PC-3 (cell line): ENCODE results near the gene LCORL.

Experiments
- EZH2 ChIP-seq: fragments of 300-600 bp; sonication (generic); IDR thresholded peaks from one replicate; pipeline ENCODE4 v1.6.1; 2017; ENCODE audit warnings: antibody characterized with exemption, mild to moderate bottlenecking, low read length; ENCODE audit not compliant: unreplicated experiment
- TF ChIP-seq, protein P1 (sequence below): fragments of 300-600 bp; sonication (generic); conservative IDR thresholded peaks from 2 replicates; pipeline ENCODE4 v1.5.1; 2017; ENCODE audit warnings: antibody characterized with exemption, low read depth, mild to moderate bottlenecking, low read length

- TF ChIP-seq, protein P1, sequence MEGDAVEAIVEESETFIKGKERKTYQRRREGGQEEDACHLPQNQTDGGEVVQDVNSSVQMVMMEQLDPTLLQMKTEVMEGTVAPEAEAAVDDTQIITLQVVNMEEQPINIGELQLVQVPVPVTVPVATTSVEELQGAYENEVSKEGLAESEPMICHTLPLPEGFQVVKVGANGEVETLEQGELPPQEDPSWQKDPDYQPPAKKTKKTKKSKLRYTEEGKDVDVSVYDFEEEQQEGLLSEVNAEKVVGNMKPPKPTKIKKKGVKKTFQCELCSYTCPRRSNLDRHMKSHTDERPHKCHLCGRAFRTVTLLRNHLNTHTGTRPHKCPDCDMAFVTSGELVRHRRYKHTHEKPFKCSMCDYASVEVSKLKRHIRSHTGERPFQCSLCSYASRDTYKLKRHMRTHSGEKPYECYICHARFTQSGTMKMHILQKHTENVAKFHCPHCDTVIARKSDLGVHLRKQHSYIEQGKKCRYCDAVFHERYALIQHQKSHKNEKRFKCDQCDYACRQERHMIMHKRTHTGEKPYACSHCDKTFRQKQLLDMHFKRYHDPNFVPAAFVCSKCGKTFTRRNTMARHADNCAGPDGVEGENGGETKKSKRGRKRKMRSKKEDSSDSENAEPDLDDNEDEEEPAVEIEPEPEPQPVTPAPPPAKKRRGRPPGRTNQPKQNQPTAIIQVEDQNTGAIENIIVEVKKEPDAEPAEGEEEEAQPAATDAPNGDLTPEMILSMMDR, result no peak
- no peak for TF ChIP-seq EZH2
Measured at GRCh38 chr4:18049446-18049845, 27.9 kb upstream of the LCORL start.
